GM12878 (cell line): Measurements from ENCODE around the gene RBM12.

Experiments
- CEBPB ChIP-seq, 2 experiments: fragments of 150-350 bp in 1 of 2; IDR thresholded peaks; 2 replicates each; pipeline ENCODE4 v1.6.1; 2012 to 2014; ENCODE audit warnings: low read depth in 2 of 2, low read length in 2 of 2, borderline replicate concordance in 1 of 2, inconsistent platforms in 1 of 2
- CTCF ChIP-seq, 3 experiments: IDR thresholded peaks in 2 of 3; conservative IDR thresholded peaks in 1 of 3; 2 replicates each; pipeline ENCODE4 v1.5.1; 2011; ENCODE audit warnings: low read depth in 3 of 3, low read length in 3 of 3, mild to moderate bottlenecking in 3 of 3, control low read depth in 2 of 3, moderate library complexity in 2 of 3, inconsistent platforms in 1 of 3, mixed read lengths in 1 of 3; ENCODE audit not compliant: control insufficient read depth in 2 of 3, insufficient read depth in 1 of 3; ENCODE audit errors: extremely low read depth in 1 of 3
- DPF2 ChIP-seq: fragments of 450-650 bp; IDR thresholded peaks from 2 replicates; pipeline ENCODE4 v1.6.1; 2017; ENCODE audit warnings: mild to moderate bottlenecking
- EP300 ChIP-seq, 2 experiments: fragments of 150-350 bp in 1 of 2; IDR thresholded peaks; 2 replicates each; pipeline ENCODE4 v1.6.1; 2011 to 2012; ENCODE audit warnings: low read depth in 2 of 2, low read length in 2 of 2, borderline replicate concordance in 1 of 2, improper control_type of control experiment in 1 of 2, inconsistent platforms in 1 of 2; ENCODE audit not compliant: control insufficient read depth in 1 of 2
- ETV6 ChIP-seq, 2 experiments: fragments of 450-650 bp in 1 of 2; IDR thresholded peaks in 1 of 2; conservative IDR thresholded peaks in 1 of 2; 2 replicates each; pipeline ENCODE4 v1.6.1; 2014; ENCODE audit warnings: antibody characterized with exemption in 1 of 2, borderline replicate concordance in 1 of 2, low read depth in 1 of 2, mild to moderate bottlenecking in 1 of 2, moderate library complexity in 1 of 2
- EZH2 ChIP-seq: IDR thresholded peaks from 2 replicates; pipeline ENCODE4 v1.6.1; 2012; ENCODE audit warnings: low read depth, mild to moderate bottlenecking, control low read depth, inconsistent platforms, low read length, borderline replicate concordance; ENCODE audit not compliant: control insufficient read depth
- NFIC ChIP-seq: IDR thresholded peaks from 2 replicates; pipeline ENCODE4 v1.6.1; 2012; ENCODE audit warnings: low read depth, mild to moderate bottlenecking, inconsistent platforms, low read length, moderate library complexity
- POLR2A ChIP-seq: IDR thresholded peaks from 2 replicates; pipeline ENCODE4 v1.6.1; 2011; ENCODE audit warnings: low read depth, mild to moderate bottlenecking, low read length
- RFX5 ChIP-seq: IDR thresholded peaks from 2 replicates; pipeline ENCODE4 v1.6.1; 2011; ENCODE audit warnings: low read depth, low read length, improper control_type of control experiment
- ZNF274 ChIP-seq: IDR thresholded peaks from one replicate; pipeline ENCODE4 v1.8.0; 2011; ENCODE audit not compliant: insufficient read length, insufficient read depth
- ZSCAN29 ChIP-seq: fragments of 450-650 bp; IDR thresholded peaks from 2 replicates; pipeline ENCODE4 v1.6.1; 2017; ENCODE audit warnings: mild to moderate bottlenecking, moderate library complexity

- TF ChIP-seq EP300 (IDR thresholded peaks at IDR 0.05; ENCODE audit: borderline replicate concordance in 1 of 2, control insufficient read depth in 1 of 2, low read depth in 2 of 2, low read length in 2 of 2) (no peak), ZSCAN29 (no peak), ETV6 (conservative IDR thresholded peaks at IDR 0.05 in 1 of 2, IDR thresholded peaks at IDR 0.05 in 1 of 2; ENCODE audit: borderline replicate concordance in 1 of 2, low read depth in 1 of 2) (no peak), CTCF (IDR thresholded peaks at IDR 0.05 in 2 of 3, conservative IDR thresholded peaks at IDR 0.05 in 1 of 3; ENCODE audit: control insufficient read depth in 2 of 3, extremely low read depth in 1 of 3, insufficient read depth in 1 of 3, low read depth in 3 of 3, low read length in 3 of 3) (no peak), DPF2 (no peak), POLR2A (no peak), NFIC (no peak), EZH2 (no peak), CEBPB (IDR thresholded peaks at IDR 0.05; ENCODE audit: borderline replicate concordance in 1 of 2, low read depth in 2 of 2, low read length in 2 of 2) (no peak), ZNF274 (no peak), RFX5 (no peak)
Observed at GRCh38 chr20:35710884-35711587, 46.3 kb upstream of the RBM12 start.
